ENCODE data around the gene TMEM179.

- TF ChIP-seq CTCF (IDR thresholded peaks at IDR 0.05) = no peak
- TF ChIP-seq POLR2A (IDR thresholded peaks at IDR 0.05) = no peak
Measured at GRCh38 chr14:104549536-104550339, 54.8 kb downstream of the TMEM179 start.
